HG03108 (cell line): ENCODE data around the gene PPRC1.

ENCODE experiments used
- ATAC-seq: cut with Tn5 transposase; IDR thresholded peaks from one replicate; pipeline ENCODE4 v1.9.1; 2021; ENCODE audit warnings: moderate library complexity; ENCODE audit not compliant: unreplicated experiment

Gene PPRC1, protein sequence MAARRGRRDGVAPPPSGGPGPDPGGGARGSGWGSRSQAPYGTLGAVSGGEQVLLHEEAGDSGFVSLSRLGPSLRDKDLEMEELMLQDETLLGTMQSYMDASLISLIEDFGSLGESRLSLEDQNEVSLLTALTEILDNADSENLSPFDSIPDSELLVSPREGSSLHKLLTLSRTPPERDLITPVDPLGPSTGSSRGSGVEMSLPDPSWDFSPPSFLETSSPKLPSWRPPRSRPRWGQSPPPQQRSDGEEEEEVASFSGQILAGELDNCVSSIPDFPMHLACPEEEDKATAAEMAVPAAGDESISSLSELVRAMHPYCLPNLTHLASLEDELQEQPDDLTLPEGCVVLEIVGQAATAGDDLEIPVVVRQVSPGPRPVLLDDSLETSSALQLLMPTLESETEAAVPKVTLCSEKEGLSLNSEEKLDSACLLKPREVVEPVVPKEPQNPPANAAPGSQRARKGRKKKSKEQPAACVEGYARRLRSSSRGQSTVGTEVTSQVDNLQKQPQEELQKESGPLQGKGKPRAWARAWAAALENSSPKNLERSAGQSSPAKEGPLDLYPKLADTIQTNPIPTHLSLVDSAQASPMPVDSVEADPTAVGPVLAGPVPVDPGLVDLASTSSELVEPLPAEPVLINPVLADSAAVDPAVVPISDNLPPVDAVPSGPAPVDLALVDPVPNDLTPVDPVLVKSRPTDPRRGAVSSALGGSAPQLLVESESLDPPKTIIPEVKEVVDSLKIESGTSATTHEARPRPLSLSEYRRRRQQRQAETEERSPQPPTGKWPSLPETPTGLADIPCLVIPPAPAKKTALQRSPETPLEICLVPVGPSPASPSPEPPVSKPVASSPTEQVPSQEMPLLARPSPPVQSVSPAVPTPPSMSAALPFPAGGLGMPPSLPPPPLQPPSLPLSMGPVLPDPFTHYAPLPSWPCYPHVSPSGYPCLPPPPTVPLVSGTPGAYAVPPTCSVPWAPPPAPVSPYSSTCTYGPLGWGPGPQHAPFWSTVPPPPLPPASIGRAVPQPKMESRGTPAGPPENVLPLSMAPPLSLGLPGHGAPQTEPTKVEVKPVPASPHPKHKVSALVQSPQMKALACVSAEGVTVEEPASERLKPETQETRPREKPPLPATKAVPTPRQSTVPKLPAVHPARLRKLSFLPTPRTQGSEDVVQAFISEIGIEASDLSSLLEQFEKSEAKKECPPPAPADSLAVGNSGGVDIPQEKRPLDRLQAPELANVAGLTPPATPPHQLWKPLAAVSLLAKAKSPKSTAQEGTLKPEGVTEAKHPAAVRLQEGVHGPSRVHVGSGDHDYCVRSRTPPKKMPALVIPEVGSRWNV (N-terminal part only)

DNA sequence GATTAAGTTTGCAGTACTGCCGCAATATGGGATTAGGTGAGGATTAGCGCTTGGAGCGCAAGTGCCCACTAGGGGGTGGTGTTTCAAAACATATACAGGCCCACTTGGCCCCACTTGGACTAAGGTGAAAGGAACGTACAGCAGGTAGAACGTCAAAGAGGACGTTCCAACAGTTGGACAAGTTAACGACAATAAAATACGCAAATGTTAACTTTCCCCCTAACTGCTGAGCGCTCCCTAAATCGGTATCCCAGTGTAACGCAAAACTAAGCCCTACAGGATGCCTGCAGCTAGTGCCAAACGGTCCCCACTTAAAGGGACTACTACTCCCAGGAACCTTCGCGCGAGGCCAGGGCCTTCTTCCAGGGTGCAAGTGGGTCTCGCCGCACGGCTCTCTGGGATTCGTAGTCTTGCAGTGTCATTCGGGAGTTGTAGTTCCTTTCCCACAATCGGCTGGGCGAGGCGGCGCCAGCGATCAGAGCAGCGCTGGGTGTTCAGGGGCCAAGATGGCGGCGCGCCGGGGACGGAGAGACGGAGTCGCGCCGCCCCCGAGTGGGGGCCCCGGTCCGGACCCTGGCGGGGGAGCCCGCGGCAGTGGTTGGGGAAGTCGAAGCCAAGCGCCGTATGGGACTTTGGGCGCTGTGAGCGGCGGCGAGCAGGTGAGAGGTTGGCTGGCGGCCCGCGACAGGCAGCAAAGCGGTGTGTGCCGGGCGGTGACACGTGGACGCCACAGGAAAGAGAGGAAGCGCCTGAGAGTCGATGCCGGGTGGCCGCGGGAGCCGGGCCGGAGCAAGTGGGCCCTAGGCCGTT is at the start of gene PPRC1:
Gene PPRC1, plus strand, starts transcription at position 478 of the 810 bp plus-strand sequence. Its CDS starts 29 bp downstream, at position 507.
- ATAC-seq = peak; percentile 93

DNA sequence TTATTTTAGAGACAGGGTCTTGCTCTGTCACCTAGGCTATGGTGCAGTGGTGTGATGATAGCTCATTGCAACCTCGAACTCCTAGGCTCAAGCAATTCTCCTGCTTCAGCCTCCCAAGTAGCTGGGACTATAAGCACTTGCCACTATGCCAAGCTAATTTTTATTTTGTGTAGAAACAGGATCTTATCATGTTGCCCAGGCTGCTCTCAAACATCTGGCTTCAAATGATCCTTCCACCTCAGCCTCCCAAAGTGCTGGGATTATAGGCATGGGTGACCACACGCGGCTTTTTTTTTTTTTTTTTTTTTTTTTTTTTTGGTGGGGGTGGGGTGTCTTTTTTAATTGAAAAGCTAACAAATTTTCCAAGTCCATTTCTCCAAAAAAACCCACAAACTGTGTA is 49.3 kb upstream of the PPRC1 start:
- no peak for ATAC-seq

DNA sequence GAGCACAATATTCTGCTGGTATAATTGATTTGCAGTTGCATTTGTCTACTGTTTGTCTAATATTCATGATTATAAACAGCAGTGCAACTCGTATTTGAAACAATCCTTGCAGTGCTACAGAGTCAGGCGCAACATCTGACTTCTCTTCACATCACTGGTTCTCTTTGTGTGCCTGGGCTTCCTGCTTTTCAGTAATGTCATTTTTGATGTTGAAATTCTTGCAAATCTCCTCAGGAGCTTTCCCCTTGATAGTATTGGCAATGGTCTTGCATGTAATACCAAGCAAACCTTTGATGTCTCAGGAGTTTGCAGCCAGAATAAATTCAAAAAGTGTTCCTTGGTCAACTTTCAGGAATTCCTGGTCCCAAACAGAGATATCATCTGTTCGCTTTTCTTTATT is 47.5 kb upstream of the PPRC1 start:
- ATAC-seq = no peak

DNA sequence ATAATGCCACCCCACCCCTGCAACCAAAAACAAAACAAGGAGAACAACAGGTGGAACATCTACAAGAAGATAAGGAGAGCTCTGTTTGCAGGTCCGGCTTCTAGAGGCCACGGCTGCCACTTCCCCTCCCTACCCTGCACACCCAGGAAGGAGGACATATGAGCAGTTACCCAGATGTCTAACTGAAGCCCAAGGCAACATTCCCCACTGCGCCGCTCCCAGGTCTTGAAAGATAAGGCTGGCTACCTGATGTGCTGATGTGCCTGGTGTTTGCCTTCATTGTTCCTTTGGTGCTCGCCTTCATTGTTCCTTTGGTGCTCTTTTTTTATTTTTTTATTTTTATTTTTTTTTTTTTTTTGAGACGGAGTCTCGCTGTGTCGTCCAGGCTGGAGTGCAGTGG is 46.6 kb upstream of the PPRC1 start:
- ATAC-seq = no peak

DNA sequence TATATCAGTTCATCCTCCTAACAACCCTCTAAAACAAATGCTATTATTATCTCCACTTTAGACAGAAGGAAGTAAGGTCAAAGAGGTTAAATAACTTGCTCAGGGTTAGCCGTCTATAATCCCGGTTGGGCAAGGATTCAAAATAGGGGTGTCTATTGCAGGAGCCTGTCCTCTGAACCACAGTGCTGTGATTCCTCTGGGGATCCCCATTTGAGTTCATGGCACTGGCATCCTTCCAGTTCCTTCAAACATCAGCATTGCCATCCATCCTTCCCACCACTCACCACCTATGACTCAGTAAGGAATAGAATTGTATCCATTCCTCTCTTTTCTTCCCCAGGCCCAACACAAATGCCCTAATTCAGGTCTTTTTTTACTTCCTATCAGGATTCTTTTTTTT is 42.1 kb upstream of the PPRC1 start:
- ATAC-seq = no peak

DNA sequence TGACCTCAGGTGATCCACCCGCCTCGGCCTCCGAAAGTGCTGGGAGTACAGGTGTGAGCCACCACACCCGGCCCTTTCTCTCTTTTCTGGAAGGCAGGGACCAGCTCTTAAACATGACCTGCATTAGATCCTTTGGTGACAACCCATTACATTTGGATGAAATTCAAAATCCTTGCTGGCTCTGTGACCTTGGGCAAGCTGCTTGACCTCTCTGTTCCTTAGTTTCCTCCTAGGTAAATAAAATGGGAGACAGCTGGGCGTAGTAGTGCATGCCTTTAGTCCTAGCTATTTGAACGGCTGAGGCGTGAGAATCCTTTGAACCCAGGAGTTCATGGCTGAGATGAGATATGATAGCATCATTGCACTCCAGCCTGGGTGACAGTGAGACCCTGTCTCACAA is 36.4 kb upstream of the PPRC1 start:
- ATAC-seq = no peak

DNA sequence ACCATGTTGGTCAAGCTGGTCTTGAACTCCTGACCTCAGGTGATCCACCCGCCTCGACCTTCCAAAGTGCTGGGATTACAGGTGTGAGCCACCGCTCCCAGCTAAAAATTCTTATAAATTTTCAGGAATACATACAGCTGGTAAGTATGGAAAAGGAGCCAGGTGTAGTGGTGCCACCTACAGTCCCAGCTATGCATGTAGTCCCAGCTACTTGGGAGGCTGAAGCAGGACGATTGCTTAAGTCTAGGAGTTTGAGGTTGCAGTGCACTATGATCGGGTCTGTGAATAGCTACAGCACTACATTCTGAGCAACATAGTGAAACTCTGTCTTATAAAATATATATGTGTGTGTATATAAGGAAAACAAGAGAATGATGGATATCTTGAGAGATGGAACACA is 31.7 kb upstream of the PPRC1 start:
- no peak for ATAC-seq

DNA sequence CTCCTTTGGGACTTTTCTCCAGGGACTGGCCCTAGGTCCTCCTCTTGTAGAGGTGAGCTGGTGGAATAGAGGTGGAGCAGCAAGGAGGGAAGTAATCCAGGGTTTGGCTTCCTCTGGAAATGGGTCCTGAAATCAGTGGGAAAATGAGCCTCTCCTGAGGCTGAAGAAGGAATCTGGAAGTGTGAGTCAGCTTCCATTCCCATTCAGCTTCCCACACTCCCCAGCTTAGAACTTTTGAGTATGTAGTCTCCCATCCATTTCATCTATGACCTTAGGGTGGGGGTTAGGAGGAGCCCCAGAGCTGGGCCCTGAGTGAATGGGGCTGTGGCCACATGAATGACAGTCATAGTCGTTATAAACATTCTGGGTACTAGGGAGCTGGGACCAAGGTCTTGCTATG is 30.4 kb upstream of the PPRC1 start:
- no peak for ATAC-seq

DNA sequence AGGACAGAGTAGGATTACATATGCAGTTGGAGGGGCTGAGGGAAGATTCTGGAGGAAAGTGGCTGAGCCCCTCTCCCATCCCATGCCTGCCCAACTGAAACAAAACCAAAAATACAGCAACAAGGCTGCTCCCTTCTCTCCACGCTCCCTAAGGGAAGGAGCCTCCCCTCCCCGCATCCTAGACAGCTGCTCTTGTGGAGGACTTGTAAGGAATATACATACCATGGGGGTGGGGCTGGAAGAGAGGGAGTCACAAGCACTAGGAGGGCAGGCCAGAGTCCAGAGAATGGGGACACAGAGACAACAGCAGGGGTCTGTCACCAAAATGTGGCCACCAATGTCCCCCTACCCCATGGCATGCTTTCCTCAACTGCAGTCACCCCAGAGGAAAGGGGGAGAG is 25.8 kb upstream of the PPRC1 start:
- no peak for ATAC-seq

DNA sequence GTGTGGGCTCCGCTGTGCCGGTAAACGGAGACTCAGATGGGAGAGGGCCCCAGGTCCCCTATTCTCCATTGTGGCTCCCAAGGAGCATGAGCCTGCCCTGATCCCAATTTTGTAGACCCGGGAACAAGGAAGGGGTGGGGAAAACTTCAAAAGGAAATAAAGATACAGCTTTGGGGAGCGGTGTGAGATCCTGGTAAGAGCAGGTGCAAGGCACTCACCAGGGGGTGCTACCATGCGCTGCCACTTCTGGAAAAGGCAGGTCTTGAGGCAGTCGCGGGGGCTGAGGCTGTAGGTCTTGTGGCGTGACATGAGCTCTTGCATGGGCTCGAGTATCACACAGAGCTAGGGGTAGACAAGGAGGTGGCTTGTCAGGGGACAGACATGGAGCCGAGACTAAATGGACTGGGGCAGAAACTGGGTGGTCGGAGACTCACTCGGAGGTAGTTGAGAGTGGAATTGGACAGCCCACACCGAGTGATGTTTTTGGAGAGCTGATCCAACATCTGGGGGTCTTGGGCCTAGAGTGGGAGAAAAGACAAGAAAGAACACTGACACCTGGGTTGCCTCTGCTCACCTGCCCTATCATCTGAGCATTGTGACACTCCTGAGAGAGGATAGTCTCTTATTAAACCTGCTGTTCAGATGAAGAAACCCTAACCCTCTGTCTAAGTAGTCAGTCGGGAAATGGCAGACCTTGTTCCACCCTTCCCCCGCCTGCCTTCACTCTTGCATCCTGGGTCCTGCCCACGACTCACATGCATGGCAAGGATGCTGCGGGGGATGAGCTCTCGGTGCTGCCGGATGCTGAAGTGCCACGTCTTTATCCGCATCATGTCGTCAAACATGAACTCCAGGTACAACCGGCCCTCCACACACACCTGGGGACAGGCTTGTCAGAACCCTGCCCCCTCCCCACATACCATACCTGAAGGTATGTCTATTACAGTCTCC is 23.4 kb upstream of the PPRC1 start:
- no peak for ATAC-seq

DNA sequence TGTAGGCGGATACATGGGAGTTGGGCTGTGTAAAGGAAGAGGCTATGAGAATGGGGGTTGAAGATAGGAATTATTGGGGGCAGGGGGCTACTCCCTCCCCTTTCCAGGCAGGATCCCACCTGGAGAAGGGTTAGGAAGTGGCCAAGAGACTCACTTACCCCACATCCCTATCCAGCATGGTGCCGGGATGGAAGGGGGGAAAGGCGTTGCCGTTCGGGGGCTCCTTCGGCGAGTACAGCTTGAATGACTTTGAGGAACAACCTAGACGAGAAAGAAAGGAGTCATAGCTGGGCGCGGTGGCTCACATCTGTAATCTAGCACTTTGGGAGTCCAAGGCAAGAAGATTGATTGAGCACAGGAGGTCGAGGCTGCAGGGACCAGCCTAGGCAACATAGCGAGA is 21.6 kb upstream of the PPRC1 start:
- ATAC-seq = no peak

DNA sequence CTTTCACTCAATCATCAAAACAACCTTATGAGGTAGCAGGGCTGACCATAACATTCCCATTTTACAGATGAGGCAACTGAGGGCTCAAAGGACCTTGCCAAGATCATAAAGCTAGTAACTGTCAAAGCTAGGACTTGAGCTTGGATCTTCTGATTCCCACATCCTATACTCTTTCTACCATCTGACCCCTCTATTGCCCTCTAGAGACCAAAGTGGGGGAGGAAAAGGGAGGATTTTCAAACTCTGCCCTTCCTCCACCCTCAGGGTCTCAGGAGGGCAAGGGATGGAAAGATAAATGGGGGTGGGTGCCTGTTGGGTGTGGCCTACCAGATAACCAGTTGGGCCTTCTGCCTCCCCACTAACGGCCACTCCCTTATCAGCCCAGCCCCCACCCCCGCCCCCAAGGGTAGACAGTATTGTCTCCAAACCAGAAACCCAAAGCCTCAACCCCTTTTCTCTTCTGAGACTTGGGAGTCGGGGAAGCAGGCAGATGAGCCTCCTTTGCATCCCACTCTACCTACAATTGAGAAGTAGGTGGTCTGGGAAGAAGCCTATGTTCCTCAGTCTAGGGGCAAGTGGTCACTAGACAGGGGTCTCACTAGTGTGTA is 20.5 kb upstream of the PPRC1 start:
- no peak for ATAC-seq

DNA sequence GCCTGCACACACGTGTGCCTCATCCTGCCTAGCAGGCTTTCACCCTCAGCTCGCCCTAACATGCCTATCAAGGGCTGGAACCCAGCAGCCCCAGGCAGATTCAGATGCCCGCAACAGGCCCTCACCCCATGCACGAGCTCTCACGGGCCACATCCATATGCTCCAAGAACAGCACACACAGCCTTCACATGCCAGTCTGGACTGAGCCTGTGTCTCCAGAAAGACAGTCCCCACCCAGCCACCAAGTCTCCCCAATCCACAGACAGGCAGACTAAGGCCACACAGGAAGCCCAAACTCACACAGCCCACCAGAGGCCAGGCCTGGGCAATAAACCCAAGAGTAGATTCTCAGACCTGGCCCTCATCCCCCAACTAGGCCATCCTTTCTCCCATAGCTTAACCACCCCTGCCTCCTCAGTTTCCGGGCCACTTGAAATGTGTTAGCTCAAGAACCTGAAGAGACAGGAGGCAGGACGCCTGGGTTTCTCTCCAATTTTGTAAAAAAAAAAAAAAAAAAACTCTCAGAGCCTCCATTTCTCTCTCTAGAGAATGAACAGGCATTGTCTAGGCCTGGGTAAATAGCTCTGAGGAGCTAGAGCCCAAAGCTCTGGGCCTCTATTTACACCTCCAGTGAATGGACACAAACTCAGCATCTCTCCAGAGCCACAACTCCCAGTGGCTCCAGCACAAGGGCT is 19.4 kb upstream of the PPRC1 start:
- no peak for ATAC-seq

DNA sequence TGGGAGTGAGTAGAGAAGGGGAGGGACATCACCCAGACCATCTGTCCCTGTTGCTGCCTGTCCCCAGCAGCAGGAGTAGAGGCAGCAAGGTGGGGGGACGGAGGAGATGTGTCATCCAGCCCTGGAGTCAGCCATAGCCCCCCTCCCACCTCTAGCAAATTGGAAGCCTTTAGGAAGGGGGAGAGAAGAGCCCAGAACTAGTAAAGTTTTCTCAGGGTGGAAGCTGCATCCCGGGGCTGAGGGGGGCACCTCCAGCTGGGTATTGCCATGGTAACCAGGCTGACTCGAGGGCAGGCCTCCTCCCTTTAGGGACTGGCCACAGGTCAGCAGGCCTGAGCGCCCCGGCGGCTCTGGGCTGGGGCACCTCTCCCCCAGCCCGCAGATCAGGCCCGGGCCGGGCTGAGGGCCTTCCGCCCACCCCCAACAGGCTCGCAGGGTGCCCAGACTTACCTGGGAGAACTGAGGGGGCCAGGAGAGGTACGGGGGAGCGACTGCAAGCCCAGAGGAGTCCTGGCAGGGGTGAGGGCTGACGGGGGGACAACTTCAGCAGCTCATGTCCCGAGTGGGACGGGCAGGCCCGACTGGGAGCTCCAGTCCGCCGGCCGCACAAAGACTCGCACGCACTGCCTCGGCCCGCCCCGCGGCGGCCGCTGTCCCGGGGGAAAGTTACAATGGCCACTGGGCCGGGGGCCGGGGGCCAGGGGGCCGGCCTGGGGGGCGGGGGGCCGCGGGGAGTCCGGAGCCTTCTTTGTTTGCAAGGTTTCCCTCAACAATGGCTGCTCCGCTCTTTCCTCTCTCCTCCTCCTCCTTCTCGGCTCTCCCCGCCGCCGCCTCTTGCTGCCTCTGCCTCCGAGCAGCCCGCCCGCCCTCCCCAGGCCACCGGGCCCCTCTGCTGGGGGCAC is 18.6 kb upstream of the PPRC1 start:
- no peak for ATAC-seq

DNA sequence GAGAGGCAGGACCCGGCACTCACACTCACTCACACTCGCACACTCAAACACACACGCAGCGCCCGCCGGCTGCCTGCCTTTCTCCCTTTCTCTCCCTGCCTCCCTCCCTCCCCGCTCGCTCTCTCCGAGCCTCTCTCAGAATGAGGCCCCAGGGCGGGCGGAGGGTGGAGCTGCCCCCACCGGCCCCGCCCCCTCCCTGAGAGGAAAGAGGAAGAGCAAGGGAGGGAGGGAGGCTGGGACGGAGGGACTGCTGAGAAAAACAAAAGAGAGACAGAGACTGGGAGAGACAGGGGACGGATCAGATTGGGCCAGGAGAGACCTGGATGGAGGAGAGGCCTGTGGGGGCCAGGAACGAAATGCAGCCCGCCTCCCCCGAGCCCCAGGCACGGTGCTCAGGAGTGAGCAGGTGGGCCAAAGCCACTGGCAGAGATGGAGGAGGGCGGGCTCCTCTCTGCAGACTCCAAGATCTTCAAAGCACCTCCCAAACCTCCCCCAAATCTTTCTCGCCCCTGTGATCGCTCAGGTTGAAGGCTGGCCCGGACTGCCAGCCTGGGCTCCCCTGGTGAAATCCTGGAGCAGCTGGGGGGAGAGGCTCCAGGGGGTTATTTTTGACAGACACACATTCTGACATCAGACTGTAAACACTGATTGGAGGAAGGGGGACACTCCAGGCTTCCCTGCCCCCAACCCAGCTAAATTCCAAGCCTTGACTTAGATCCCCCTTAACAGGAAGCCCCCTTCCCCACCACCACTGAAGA is 17.8 kb upstream of the PPRC1 start:
- peak; percentile 64 for ATAC-seq

DNA sequence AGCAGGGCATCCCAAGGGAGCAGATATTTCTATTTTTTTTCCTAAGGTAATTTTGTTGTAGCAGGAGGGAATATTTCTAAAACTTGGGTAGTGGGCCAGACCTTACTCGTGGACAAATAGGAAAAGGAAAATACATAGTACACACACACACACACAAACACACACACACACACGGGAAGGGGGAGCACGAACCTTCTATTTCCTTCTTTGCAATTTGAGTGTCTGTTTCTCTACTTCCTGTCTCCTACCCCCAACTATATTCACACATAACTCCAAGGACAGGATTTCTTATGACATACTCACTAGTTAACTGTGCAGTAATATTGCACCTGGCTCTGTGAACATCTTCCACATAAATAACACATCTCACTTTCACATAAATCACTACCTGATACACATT is 17.1 kb upstream of the PPRC1 start:
- ATAC-seq = no peak
